DMS79 (cell line): ENCODE results near the gene ACOX3.

ENCODE experiments used
- DNase-seq: peaks from one replicate; lab custom pipeline; 2025; lab: John Stamatoyannopoulos, UW

Gene ACOX3

GRCh38 chr4:8319731-8320385, 120.7 kb downstream of the ACOX3 start:
- no peak for DNase-seq

GRCh38 chr4:8319061-8319460, 121.5 kb downstream of the ACOX3 start:
- DNase-seq = no peak

- no peak for DNase-seq
These were observed 122.0 kb downstream of the ACOX3 start for GRCh38 chr4:8318509-8318908.

GRCh38 chr4:8317474-8317873, 123.0 kb downstream of the ACOX3 start:
- DNase-seq = no peak

GRCh38 chr4:8316911-8317351, 123.6 kb downstream of the ACOX3 start:
- DNase-seq = no peak
